Activated naive CD8-positive, alpha-beta T cell treated with anti-CD3 and anti-CD28 coated beads, Interleukin-2, amount 50 U/mL, for 24 hours (primary cell): Measurements from ENCODE around the gene XPNPEP3.
"Not testable (repeated sequence)": the region's sequence is repeated elsewhere in the genome, so short reads cannot be mapped to it uniquely, and the experiment has no call there.

Experiments used
- ATAC-seq: fragments of 150-1000 bp; cut with Tn5 transposase; one replicate; pipeline ENCODE4 v1.10.0; 2021
- DNase-seq: peaks from one replicate; pipeline ENCODE4 v3.0.0; 2021
- H3K27ac Mint-ChIP-seq: one replicate; pipeline ENCODE4 v1.8.0; 2021; ENCODE audit warnings: mild to moderate bottlenecking, mixed read lengths
- H3K27me3 Mint-ChIP-seq: one replicate; pipeline ENCODE4 v1.8.0; 2021; ENCODE audit warnings: mixed read lengths
- H3K36me3 Mint-ChIP-seq: one replicate; pipeline ENCODE4 v1.8.0; 2021; ENCODE audit warnings: low read depth, mixed read lengths
- H3K4me1 Mint-ChIP-seq: one replicate; pipeline ENCODE4 v1.8.0; 2021; ENCODE audit warnings: mixed read lengths
- H3K4me3 Mint-ChIP-seq: one replicate; pipeline ENCODE4 v1.8.0; 2021; ENCODE audit warnings: mild to moderate bottlenecking, moderate library complexity, mixed read lengths
- H3K9me3 Mint-ChIP-seq: one replicate; pipeline ENCODE4 v1.8.0; 2021; ENCODE audit warnings: mixed read lengths

The XPNPEP3 gene

DNA sequence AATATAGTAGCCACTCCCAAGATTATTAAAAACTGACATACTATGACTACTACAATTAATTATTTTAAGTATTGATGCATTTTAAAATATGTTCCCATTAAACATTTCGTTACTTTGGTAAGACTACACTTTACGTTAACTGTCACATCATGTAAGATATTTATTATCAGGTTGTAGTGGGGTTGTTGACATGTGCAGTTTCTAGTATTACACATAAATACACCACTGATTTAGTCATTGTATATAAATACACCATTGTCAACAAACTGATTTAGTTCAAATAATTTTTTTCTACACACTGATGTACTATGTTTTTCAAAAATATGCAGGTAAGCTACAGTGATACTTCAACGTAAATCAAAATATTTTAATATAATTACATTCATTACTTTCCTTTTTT lies 12.0 kb upstream of the XPNPEP3 start:
- Mint-ChIP-seq H3K36me3 (peaks cover 65% of the 10 kb centered on the region), H3K4me3 (no peak overlapping the region), H3K27ac (no peak overlapping the region), H3K27me3 (no peaks in the 10 kb centered on the region), H3K4me1 (peaks cover 14% of the 10 kb centered on the region), H3K9me3 (no peaks in the 10 kb centered on the region)
- ATAC-seq (no peak), DNase-seq (no peak)

DNA sequence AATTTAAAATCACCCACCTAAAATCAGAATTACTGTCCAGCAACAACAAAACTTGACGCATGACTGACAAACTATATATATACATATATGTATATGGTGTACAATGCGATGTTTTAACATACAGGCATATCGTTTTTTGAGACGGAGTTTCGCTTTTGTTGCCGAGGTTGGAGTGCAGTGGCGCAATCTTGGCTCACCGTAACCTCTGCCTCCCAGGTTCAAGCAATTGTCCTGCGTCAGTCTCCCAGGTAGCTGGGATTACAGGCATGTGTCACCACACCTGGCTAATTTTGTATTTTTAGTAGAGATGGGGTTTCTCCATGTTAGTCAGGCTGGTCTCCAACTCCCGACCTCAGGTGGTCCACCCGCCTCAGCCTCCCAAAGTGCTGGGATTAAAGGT lies 11.1 kb upstream of the XPNPEP3 start:
- H3K27ac Mint-ChIP-seq, ATAC-seq, H3K4me3 Mint-ChIP-seq, DNase-seq, H3K27me3 Mint-ChIP-seq, H3K9me3 Mint-ChIP-seq: not testable (repeated sequence)
- Mint-ChIP-seq H3K36me3 (peaks cover 61% of the 10 kb centered on the region), H3K4me1 (peaks cover 14% of the 10 kb centered on the region)

DNA sequence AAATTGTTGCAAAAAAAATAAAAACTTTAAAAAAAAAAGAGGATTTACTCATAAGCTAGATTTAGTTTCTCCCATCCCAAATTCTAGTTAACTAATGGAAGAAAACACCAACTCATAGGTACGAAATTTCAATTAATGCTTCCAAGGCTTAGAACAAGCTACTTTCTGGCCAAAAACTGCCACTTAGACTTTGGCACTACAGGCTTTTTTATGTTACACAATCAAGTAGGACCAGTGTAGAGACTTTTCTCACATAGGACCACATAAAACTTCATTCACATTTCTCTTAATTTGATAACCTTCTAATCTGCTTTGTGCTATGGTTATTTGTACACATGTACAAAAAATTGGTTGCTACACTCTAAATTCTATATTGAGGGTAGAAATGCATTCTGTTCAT lies 3.6 kb upstream of the XPNPEP3 start:
- peaks cover 2% of the 10 kb centered on the region for H3K27me3 Mint-ChIP-seq
- H3K27ac Mint-ChIP-seq = no peak overlapping the region
- peaks cover 50% of the 10 kb centered on the region for H3K4me1 Mint-ChIP-seq
- peak overlapping the region; percentile 92 for H3K4me3 Mint-ChIP-seq
- DNase-seq (no peak), ATAC-seq (no peak)
- H3K9me3 Mint-ChIP-seq = no peaks in the 10 kb centered on the region
- peaks cover 31% of the 10 kb centered on the region for H3K36me3 Mint-ChIP-seq

DNA sequence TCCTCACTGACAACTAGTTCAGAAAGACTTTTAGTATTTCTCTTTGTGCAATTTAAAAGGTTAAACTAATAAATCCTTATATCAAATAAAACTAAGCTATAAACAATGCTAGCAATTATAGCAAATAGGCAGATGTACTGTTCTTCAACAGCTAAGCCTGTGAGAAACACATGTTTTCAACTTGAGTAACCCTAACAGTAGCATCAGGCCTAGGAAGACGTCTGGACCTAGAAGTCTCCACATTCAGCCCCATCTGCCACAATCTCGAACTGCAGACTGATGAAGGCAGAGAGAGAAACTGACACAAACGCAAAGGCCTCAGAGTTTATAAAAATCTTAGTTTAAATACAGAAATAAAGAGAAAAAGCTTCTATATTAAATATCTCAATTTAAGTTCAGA lies 3.0 kb upstream of the XPNPEP3 start:
- no peak overlapping the region for H3K27ac Mint-ChIP-seq
- peaks cover 55% of the 10 kb centered on the region for H3K4me1 Mint-ChIP-seq
- no peak for ATAC-seq

DNA sequence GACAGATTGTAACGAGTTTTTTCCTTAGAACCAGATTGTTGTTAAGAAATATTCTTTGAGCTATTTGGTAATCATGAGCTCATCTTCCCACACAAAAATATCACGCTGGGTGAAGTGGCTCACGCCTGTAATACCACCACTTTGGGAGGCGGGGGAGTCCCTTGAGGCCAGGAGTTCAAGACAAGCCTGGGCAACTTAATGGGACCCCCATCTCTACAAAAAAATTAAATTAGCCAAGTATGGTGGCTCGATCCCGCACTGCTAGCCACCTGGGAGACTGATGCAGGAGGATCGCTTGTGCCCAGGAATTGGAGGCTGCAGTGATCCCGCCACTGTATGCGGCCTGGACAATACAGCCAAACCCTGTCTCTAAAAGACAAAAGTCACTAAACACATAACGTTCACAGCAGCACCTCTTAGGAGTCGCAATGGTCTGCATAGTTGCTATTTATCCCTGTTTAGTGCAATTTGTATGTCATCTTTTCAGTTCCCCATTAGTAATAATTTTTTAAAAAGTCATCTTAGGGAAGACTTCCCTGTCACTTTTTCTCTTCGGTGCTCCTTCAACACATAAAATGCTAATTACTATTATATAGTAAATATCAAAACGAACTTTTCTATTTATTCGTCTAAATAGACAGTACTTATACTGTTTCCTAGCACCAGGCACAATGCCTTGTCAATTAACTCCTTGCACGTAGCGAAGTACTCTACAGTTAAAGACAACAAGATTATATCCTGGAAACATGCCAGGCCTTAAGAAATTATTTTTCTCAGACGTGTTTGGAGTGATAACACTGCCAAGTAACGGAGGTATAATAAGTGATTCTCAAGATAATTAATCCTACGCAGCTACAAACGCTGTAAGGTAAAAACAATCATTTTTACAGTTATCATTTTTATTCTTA lies 1.6 kb upstream of the XPNPEP3 start:
- Mint-ChIP-seq H3K4me3 (peak overlapping the region; percentile 92), H3K27ac (peak overlapping the region; percentile 100), H3K36me3 (peaks cover 24% of the 10 kb centered on the region), H3K9me3 (no peaks in the 10 kb centered on the region), H3K4me1 (peaks cover 62% of the 10 kb centered on the region), H3K27me3 (peaks cover 2% of the 10 kb centered on the region)
- DNase-seq (peak; percentile 22), ATAC-seq (no peak)

More for the DNA sequence above, 3.0 kb upstream of the XPNPEP3 start:
- H3K36me3 Mint-ChIP-seq = peaks cover 28% of the 10 kb centered on the region
- DNase-seq = no peak
- H3K9me3 Mint-ChIP-seq = no peaks in the 10 kb centered on the region
- H3K4me3 Mint-ChIP-seq = peak overlapping the region; percentile 92
- peaks cover 2% of the 10 kb centered on the region for H3K27me3 Mint-ChIP-seq

DNA sequence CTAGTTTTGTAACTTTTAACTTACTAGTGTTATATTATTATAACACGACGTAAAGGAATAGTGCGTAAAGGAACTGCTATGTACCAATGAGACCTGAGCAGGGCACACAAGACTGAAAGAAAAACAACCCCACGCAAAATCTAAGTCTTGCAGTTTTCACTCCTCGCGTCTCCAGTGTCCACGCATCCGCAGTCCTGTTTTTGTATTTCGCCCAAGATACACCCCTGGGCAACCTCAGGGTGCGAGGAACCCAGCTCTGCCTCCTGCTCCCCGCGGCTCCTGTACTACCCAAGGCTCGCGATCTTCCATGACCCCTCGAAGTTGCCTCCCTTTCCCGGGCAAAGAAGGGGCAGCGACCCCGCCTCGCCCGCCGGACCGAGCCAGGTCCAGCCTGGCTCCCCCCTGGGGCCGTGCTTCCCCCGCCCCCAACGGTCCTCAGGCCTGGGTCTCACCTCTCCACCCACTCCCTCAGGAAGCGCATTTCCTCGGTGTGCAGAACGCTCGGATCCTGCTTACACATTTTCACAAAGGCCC lies 902 bp upstream of the XPNPEP3 start:
- Mint-ChIP-seq H3K4me3 (peak overlapping the region; percentile 92), H3K27me3 (peaks cover 2% of the 10 kb centered on the region), H3K9me3 (no peaks in the 10 kb centered on the region), H3K4me1 (peaks cover 60% of the 10 kb centered on the region), H3K36me3 (peaks cover 26% of the 10 kb centered on the region), H3K27ac (peak overlapping the region; percentile 100)
- DNase-seq = no peak
- ATAC-seq = peak; percentile 29

DNA sequence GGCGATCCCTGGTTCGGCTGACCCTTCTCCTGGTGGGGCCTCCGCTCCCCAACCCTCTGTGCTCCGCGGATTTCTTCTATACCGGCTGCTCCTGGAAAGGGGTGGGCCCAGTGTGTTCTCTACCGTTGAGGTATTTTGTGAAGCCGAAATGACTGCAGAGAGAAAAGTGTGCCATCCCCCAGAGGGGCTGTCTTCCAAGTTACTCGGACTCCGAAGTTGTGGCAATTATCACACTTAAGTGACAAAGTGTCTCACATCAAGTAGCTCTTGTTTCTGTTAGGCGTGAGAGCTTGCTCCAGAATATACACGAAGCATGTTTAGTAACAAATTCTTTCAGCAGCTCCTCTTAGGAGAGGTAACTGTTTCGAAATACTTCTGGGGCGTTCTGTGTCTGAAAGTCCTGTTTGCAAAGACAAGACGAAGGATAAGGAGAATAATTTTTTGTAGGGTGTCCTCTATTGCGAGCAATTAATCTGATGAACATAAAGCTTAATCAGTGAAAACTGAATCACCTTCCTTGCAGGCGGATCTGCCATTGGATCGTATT lies 434 bp downstream of the XPNPEP3 start:
- H3K4me1 Mint-ChIP-seq = peaks cover 51% of the 10 kb centered on the region
- DNase-seq (no peak), ATAC-seq (no peak)
- peaks cover 2% of the 10 kb centered on the region for H3K27me3 Mint-ChIP-seq
- H3K27ac Mint-ChIP-seq = peak overlapping the region; percentile 100
- peaks cover 28% of the 10 kb centered on the region for H3K36me3 Mint-ChIP-seq
- H3K4me3 Mint-ChIP-seq = peak overlapping the region; percentile 92
- H3K9me3 Mint-ChIP-seq = no peaks in the 10 kb centered on the region

DNA sequence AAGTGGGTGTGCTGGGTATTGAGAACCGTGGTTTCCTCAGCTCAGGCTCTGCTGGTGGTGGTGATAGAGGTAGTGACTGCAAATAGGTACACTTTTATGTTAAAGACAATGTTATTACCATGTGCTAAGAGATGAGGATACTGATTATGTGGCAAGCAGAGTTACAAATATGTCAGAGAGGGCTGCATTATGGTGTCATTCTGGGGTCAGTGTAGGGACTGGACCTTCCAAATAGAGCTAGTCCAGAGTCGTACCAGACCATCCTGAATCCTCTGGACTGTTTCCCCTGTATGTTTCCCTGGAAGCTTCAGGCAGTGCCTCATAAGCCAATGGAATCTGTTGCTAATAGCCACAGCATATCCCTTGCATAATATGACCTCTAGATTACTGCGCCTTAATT lies 5.1 kb downstream of the XPNPEP3 start, which contains the start of gene DNAJB7:
Gene DNAJB7 (minus strand): TSS at position 101 of the 400 bp plus-strand sequence. CDS start 119 bp downstream, outside the sequence.
- Mint-ChIP-seq H3K27me3 (no peaks in the 10 kb centered on the region), H3K9me3 (no peaks in the 10 kb centered on the region), H3K4me3 (no peak within 1 kb of the TSS), H3K4me1 (peaks cover 30% of the 10 kb centered on the region), H3K27ac (no peak within 1 kb of the TSS), H3K36me3 (peaks cover 17% of the 10 kb centered on the region)
- DNase-seq (no peak), ATAC-seq (no peak)

DNA sequence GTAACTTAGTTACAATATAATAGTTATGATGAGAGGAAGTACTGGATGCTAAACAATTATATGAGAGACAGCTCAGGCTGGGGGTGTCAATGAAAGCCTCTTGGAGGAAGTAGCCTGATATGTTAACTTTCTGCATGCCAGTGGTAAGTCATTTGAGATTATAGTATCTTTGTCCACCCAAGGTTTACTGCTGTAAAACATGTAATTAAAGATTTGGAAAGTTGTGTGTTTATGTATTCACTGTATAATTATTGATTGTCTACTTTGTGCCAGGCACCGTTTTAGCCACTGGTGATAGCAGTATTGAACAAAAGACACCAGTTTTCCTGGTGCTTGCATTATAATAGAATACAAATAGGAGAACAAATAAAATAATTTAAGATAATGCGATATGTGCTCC lies 5.6 kb downstream of the XPNPEP3 start:
- H3K27me3 Mint-ChIP-seq = no peaks in the 10 kb centered on the region

DNA sequence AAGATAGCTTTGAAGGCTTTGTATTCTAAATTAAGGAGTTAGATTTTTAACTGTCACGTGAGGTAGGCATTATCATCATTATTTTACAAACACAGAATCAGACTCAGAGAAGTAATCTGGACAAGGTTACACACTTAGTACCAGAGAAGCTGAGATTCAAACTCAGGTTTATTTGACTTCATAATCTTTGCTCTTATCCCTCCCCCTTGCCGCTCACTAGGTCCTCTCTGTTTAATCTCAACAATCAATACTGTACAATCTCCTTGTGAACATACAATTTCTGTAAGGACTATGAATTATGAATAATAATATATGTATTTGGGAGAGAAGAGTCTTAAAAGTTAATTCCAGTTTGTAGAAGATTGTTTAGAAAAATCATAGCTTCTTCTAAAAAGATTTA lies 10.2 kb downstream of the XPNPEP3 start:
- no peak overlapping the region for H3K4me3 Mint-ChIP-seq
- peaks cover 15% of the 10 kb centered on the region for H3K36me3 Mint-ChIP-seq
- no peaks in the 10 kb centered on the region for H3K27me3 Mint-ChIP-seq
- no peaks in the 10 kb centered on the region for H3K9me3 Mint-ChIP-seq
- H3K4me1 Mint-ChIP-seq = peaks cover 10% of the 10 kb centered on the region
- DNase-seq = no peak
- no peak overlapping the region for H3K27ac Mint-ChIP-seq
- no peak for ATAC-seq

More for the DNA sequence above, 5.6 kb downstream of the XPNPEP3 start:
- ATAC-seq (no peak), DNase-seq (no peak)
- Mint-ChIP-seq H3K9me3 (no peaks in the 10 kb centered on the region), H3K4me3 (no peak overlapping the region), H3K4me1 (peaks cover 28% of the 10 kb centered on the region), H3K36me3 (peaks cover 17% of the 10 kb centered on the region), H3K27ac (no peak overlapping the region)

DNA sequence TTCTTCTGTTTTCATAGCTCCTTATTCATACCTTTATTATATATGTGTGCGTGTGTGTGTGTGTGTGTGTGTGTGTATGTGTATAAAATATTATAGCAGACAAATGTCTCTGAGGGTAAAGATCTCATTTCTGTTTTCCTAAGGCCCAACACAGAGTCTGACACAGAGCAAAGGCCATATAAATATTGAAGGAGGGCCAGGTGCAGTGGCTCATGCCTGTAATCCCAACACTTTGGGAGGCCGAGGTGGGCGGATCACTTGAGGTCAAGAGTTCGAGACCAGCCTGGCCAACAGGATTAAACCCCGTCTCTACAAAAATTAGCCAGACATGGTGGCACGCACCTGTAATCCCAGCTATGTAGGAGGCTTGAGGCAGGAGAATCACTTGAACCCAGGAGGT lies 11.4 kb downstream of the XPNPEP3 start:
- peaks cover 11% of the 10 kb centered on the region for H3K36me3 Mint-ChIP-seq
- not testable (repeated sequence) for H3K4me1 Mint-ChIP-seq, H3K27ac Mint-ChIP-seq, DNase-seq, H3K9me3 Mint-ChIP-seq, H3K27me3 Mint-ChIP-seq, ATAC-seq, H3K4me3 Mint-ChIP-seq

DNA sequence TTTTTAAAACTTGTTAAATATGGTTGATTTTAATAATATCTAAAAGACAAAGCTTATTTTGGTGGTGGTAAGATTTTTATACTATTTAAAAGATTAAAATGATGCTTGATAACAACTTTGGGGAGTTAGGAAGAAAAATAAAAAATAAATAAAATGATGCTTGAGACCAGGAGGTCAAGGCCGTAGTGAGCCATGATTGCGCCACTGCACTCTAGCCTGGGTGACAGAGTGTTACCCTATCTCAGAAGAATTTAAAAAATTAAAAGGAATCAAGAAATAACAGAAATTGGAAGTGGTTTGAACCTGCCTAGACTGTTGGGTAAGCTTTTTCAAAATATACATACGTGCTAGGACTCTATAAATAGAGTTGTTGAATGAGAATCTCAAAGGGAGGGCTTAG lies 17.1 kb downstream of the XPNPEP3 start:
- peaks cover 13% of the 10 kb centered on the region for H3K36me3 Mint-ChIP-seq
- no peak overlapping the region for H3K27ac Mint-ChIP-seq
- H3K27me3 Mint-ChIP-seq = no peaks in the 10 kb centered on the region
- ATAC-seq (no peak), DNase-seq (no peak)
- no peaks in the 10 kb centered on the region for H3K9me3 Mint-ChIP-seq
- no peak overlapping the region for H3K4me3 Mint-ChIP-seq
- H3K4me1 Mint-ChIP-seq = no peaks in the 10 kb centered on the region

DNA sequence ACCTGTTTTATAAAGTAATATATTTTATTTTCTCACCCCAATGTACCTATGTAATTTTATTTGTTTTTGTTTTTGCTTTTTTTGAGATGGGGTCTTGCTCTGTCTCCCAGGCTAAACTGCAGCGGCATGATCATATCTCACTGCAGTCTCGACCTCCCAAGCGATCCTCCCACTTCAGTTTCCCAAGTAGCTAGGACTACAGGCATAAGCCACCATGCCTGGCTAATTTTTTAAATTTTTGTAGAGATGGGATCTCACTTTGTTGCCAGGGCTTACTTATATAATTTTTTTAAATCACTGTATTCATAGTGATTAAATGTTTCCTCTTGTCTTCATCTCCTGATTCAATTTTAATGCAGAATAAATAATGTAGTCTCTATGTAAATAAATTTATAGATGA lies 18.2 kb downstream of the XPNPEP3 start:
- Mint-ChIP-seq H3K27ac (no peak overlapping the region), H3K4me3 (no peak overlapping the region), H3K4me1 (no peaks in the 10 kb centered on the region), H3K27me3 (no peaks in the 10 kb centered on the region), H3K9me3 (no peaks in the 10 kb centered on the region), H3K36me3 (peaks cover 8% of the 10 kb centered on the region)
- DNase-seq (no peak), ATAC-seq (no peak)

DNA sequence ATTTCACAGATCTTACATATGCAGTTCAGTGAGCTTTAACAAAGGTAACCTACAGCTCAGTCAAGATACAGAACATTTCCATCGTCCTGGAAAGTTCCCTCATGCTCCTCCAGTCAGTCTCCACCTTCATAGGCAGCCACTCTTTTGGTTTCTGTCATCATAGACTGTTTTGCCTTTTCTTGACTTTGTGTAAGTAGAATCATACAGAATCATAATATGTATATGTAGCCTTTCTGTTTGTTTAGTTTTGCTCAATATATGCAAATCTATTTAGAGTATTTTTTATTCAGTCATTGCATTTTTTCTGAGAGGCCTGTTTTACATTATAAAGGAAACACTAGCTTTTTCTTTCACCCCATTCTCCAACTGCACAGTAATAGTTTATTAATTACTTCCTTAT lies 20.0 kb downstream of the XPNPEP3 start:
- H3K4me1 Mint-ChIP-seq = no peaks in the 10 kb centered on the region

DNA sequence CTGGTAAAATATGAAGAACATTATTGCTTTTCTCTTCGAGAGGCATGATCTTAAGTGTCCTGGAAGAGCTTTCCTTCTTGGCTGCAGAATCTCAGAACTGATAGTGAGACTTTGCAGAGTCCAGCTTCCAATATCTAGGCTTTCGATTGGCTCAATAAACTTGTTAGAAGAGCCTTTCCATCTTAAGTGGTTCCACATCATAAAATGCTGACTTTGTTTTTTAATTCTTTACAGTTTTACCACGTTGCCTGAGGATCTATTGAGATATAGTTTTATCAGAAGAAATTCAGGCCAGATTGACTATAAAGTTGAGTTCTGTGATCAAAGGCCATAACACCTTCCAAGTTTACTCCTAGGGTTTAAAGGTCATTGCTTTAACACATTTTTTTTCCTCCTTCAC lies 20.5 kb downstream of the XPNPEP3 start:
- Mint-ChIP-seq H3K4me3 (no peak overlapping the region), H3K27me3 (no peaks in the 10 kb centered on the region), H3K4me1 (no peaks in the 10 kb centered on the region), H3K36me3 (peaks cover 9% of the 10 kb centered on the region), H3K27ac (no peak overlapping the region), H3K9me3 (no peaks in the 10 kb centered on the region)
- no peak for ATAC-seq
- no peak for DNase-seq

More for the DNA sequence above, 20.0 kb downstream of the XPNPEP3 start:
- peaks cover 8% of the 10 kb centered on the region for H3K36me3 Mint-ChIP-seq
- no peak overlapping the region for H3K4me3 Mint-ChIP-seq
- no peaks in the 10 kb centered on the region for H3K9me3 Mint-ChIP-seq
- H3K27ac Mint-ChIP-seq = no peak overlapping the region
- ATAC-seq (no peak), DNase-seq (no peak)
- H3K27me3 Mint-ChIP-seq = no peaks in the 10 kb centered on the region
